NB4 (cell line): Measurements from ENCODE around the gene FGFR4.

ENCODE experiments used
- DNase-seq: peaks from one replicate; pipeline ENCODE4 v3.0.0; 2010; ENCODE audit warnings: low read depth
- H3K4me3 ChIP-seq: one replicate; pipeline ENCODE4 v1.5.1; 2011; ENCODE audit warnings: mild to moderate bottlenecking, low read depth, low read length, moderate library complexity
- CTCF ChIP-seq: IDR thresholded peaks from one replicate; pipeline ENCODE4 v1.5.1; 2012; ENCODE audit warnings: low read depth, low read length
- MAX ChIP-seq: IDR thresholded peaks from 2 replicates; pipeline ENCODE4 v1.6.1; 2011; ENCODE audit warnings: low read depth, low read length
- MYC ChIP-seq: IDR thresholded peaks from 2 replicates; pipeline ENCODE4 v1.6.1; 2011; ENCODE audit warnings: low read depth, low read length
- POLR2A ChIP-seq: IDR thresholded peaks from 2 replicates; pipeline ENCODE4 v1.6.1; 2011; ENCODE audit warnings: mild to moderate bottlenecking; ENCODE audit not compliant: insufficient read length; ENCODE audit errors: extremely low read depth

FGFR4 gene

DNA sequence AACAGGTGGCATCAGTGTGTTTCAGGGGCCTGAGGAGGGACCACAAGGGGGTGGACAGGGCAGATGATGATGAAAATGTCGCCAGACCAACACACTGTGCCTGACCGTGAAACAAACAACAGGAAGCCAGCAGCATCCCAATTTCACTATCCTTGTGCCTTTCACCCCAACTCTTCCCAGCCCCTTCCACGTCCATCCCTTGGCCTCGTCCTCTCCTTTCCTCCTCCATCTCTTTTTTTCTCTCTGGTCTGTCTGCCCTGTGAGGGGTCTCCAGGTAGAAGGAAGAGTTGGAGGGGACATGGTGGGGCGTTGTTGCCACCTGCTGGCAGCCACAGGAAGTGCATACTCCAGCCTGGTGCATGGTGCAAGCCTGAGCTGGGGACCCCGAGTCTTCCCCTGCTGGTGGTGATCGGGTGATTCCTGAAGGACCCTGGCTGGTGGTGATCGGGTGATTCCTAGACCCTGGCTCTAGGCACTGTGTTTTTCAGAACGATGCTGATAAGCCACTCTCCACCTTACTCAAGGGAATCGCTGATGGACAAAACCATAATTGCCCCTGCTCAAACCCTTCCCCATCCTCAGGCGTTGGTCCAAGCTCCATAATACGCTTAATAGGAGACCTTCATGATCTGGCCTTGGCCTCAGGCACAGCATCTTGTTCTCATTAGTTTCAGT is 25.1 kb downstream of the FGFR4 start:
- H3K4me3 ChIP-seq = no peak overlapping the region
- DNase-seq = peak; percentile 67
- TF ChIP-seq MYC = no peak
- TF ChIP-seq CTCF = peak; percentile 93

GRCh38 chr5:177112589-177113220 is 26.0 kb downstream of the FGFR4 start:
- no peak for DNase-seq
- no peak overlapping the region for H3K4me3 ChIP-seq
- no peak for TF ChIP-seq MYC

- TF ChIP-seq MYC (no peak), CTCF (peak; percentile 99)
- DNase-seq = peak; percentile 74
- no peak overlapping the region for H3K4me3 ChIP-seq
These were observed 27.1 kb downstream of the FGFR4 start for GRCh38 chr5:177113566-177114424.

GRCh38 chr5:177116631-177117373 is 30.1 kb downstream of the FGFR4 start:
- TF ChIP-seq POLR2A (no peak), MAX (no peak), MYC (no peak), CTCF (no peak)
- no peak for DNase-seq

GRCh38 chr5:177117441-177118045 is 30.8 kb downstream of the FGFR4 start:
- DNase-seq = no peak
- TF ChIP-seq MYC = no peak
- TF ChIP-seq CTCF = no peak
- H3K4me3 ChIP-seq = no peak overlapping the region

More at GRCh38 chr5:177116631-177117373, 30.1 kb downstream of the FGFR4 start:
- H3K4me3 ChIP-seq = no peak overlapping the region

- no peak for DNase-seq
- no peak for TF ChIP-seq POLR2A
- no peak for TF ChIP-seq MYC
- no peak for TF ChIP-seq MAX
- TF ChIP-seq CTCF = no peak
- no peak overlapping the region for H3K4me3 ChIP-seq
These were observed 35.9 kb downstream of the FGFR4 start for GRCh38 chr5:177122566-177122965.
